GM12891 (cell line): ENCODE results near the gene ZNF674.

Experiments used
- PAX5 ChIP-seq: IDR thresholded peaks from 2 replicates; pipeline ENCODE4 v1.6.1; 2011; ENCODE audit warnings: low read length, moderate library complexity, mild to moderate bottlenecking; ENCODE audit not compliant: insufficient read depth, severe bottlenecking
- POLR2A ChIP-seq: IDR thresholded peaks from 2 replicates; pipeline ENCODE4 v1.6.1; 2011; ENCODE audit warnings: low read depth, low read length, control low read depth
- POLR2AphosphoS5 ChIP-seq: IDR thresholded peaks from 2 replicates; pipeline ENCODE4 v1.6.1; 2011; ENCODE audit warnings: low read depth, low read length, control low read depth
- POU2F2 ChIP-seq: IDR thresholded peaks from 2 replicates; pipeline ENCODE4 v1.6.1; 2011; ENCODE audit warnings: low read depth, mild to moderate bottlenecking, control low read depth, low read length, moderate library complexity
- SPI1 ChIP-seq: IDR thresholded peaks from 2 replicates; pipeline ENCODE4 v1.6.1; 2011; ENCODE audit warnings: low read depth, low read length, control low read depth
- TAF1 ChIP-seq: IDR thresholded peaks from 2 replicates; pipeline ENCODE4 v1.6.1; 2011; ENCODE audit warnings: low read depth, low read length, control low read depth

DNA sequence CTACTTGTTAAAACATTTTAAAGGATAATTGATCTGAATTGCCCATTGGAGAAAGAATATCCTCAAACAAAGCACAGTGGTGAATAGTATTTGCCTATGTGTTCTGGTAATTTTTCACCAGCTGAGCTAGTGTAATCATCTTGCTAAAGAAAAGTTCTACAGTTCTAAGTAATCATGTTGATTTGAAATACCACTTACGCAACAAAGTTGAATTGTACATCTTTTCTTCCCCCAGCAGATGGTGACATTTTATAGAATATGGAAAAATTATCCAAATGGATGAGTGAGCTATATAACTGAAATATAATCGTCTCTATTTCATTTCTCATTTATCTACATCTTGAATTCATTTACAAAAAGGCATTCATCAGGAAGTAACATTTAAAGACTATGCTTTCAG is 9.7 kb upstream of the ZNF674 start:
- TF ChIP-seq PAX5 (no peak), POLR2A (no peak), TAF1 (no peak), POLR2AphosphoS5 (no peak), SPI1 (no peak), POU2F2 (no peak)
